Body of pancreas (tissue), 4 donors: ENCODE results near the gene MYCBPAP. TPM values are rescaled to one million over a fixed set of nuclear protein-coding genes. Genes with fewer than 3 reads are reported as not detected.
A peak's percentile ranks its signal among the peaks of the same experiment; 100 is the strongest.

Source experiments
- ATAC-seq: fragments of 150-250 bp; one replicate; pipeline ENCODE4 v1.9.1; 2016
- DNase-seq, 4 donors: peaks; one replicate each; pipeline ENCODE4 v3.0.0-alpha.2; 2019
- H3K27ac ChIP-seq, 4 donors: fragments of 200-600 bp; sonication (generic); 1 replicate in 3 of 4; 2 replicates in 1 of 4; pipeline versions ENCODE4 v1.5.1 to v1.6.1; 2016 to 2019; ENCODE audit warnings: mild to moderate bottlenecking in 1 of 4, mixed read lengths in 1 of 4, moderate library complexity in 1 of 4
- H3K27me3 ChIP-seq, 2 donors: fragments of 200-600 bp; sonication (generic); one replicate each; pipeline ENCODE4 v1.6.0; 2016; ENCODE audit warnings: mild to moderate bottlenecking in 1 of 2
- H3K36me3 ChIP-seq, 2 donors: fragments of 200-600 bp; sonication (generic); replicated peaks in 1 of 2; 2 replicates each; pipeline ENCODE4 v1.5.1; 2016; ENCODE audit warnings: low read depth in 2 of 2; ENCODE audit not compliant: insufficient read depth in 1 of 2
- H3K4me1 ChIP-seq: fragments of 200-600 bp; sonication (generic); one replicate; pipeline ENCODE4 v1.6.0; 2016
- H3K4me3 ChIP-seq, 2 donors: fragments of 200-600 bp; sonication (generic); 1 replicate in 1 of 2; 2 replicates in 1 of 2; pipeline ENCODE4 v1.5.1; 2016 to 2019
- H3K9me3 ChIP-seq, 3 donors: fragments of 200-600 bp; sonication (generic); 1 replicate in 2 of 3; 2 replicates in 1 of 3; pipeline ENCODE4 v1.5.1; 2016
- CTCF ChIP-seq, 7 experiments: fragments of 450-650 bp in 4 of 7; fragments of 200-600 bp in 3 of 7; sonication (generic) in 3 of 7; IDR thresholded peaks; one replicate each; pipeline ENCODE4 v1.5.1; 2016 to 2019; ENCODE audit warnings: antibody characterized with exemption in 7 of 7
- POLR2A ChIP-seq, 3 donors: fragments of 450-650 bp; IDR thresholded peaks; one replicate each; pipeline ENCODE4 v1.6.1; 2016; ENCODE audit warnings: antibody characterized with exemption in 3 of 3, mild to moderate bottlenecking in 2 of 3
- WGBS, 2 donors: methylation state at CpG; one replicate each; pipeline ENCODE4 v1.1.5; 2017; 5-methylcytosine and 5-hydroxymethylcytosine counted together
- intact Hi-C: fragments of 100-400 bp; cut with DNase I; formaldehyde crosslinking; loops from one replicate; pipeline ENCODE4 v1.15.1; 2023
- total RNA-seq, 2 donors: library from RNA; depleted of rRNA; stranded (reverse); fragments of >200 nt; gene quantifications; one replicate each; pipeline ENCODE4 v1.1.0, GENCODE V29; 2016

MYCBPAP gene
- total RNA-seq, 2 donors from 2014 or later, result 0.33 TPM; not detected in 1

- no peak for ATAC-seq
- peak overlapping the region; percentile 79 to 96 (median 90) for H3K27ac ChIP-seq
- H3K27me3 ChIP-seq, result no peaks in the 10 kb centered on the region
- H3K36me3 ChIP-seq, result peaks cover 5 to 8% of the 10 kb centered on the region in 2 donors
- no peaks in the 10 kb centered on the region for H3K9me3 ChIP-seq
- no peak for TF ChIP-seq CTCF (IDR thresholded peaks at IDR 0.05)
- TF ChIP-seq POLR2A (IDR thresholded peaks at IDR 0.05), result no peak
- H3K4me3 ChIP-seq, result no peak overlapping the region
- WGBS, 2 donors, result 46 to 54% methylated on average over 7 of the region's 7 CpGs
- peaks cover 89% of the 10 kb centered on the region for H3K4me1 ChIP-seq
- intact Hi-C loops, result no loop called here
- no peak for DNase-seq
These were observed 27.2 kb downstream of the MYCBPAP start for GRCh38 chr17:50535407-50535806.

- 78 to 84% methylated on average over 31 to 44 of the region's 45 CpGs for WGBS, 2 donors
- no peak overlapping the region for H3K4me3 ChIP-seq
These were observed 28.7 kb downstream of the MYCBPAP start for GRCh38 chr17:50536683-50537646.

DNA sequence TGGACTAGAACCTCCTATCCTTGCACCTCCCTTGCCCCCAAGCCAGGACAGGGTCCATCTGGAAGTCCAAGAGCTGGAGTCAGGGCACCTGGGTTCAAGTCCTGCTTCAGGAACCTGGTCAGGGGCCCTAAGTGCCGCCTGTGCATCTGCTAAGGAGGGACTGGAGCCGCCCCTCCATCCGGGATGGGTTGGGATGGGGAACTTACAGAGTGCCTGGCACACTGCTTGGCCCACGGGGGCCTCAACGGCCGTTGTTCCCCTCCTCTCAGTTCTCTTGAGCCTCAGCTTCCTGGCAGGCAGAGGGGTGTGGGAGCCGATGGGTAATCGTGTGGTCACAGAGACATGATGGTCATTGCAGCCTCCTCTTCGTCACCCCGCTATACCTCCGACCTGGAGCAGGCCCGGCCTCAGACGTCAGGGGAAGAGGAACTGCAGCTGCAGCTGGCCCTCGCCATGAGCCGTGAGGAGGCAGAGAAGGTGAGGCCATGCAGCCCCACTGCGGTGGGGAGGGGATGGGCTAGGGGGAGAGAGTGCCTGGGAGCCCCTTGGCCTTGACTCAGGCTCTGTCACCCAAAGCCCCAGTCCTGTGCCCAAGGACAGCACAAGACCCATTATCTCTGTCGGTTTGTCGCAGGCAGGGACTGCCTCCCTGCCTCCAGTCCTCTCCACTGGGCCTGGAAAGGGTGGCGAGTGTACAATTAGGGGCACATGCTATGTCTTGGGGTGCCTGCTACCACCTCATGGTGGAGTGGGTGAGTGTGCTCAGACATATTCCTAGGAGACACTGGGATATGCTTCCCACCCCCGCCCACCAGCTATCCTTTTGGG lies 29.7 kb downstream of the MYCBPAP start:
- Histone ChIP-seq H3K27me3 (no peaks in the 10 kb centered on the region), H3K9me3 (no peaks in the 10 kb centered on the region), H3K4me3 (no peak overlapping the region), H3K36me3 (peaks cover 5 to 8% of the 10 kb centered on the region in 2 donors), H3K4me1 (peaks cover 89% of the 10 kb centered on the region), H3K27ac (no peak overlapping the region)
- ATAC-seq (no peak), DNase-seq (no peak)
- intact Hi-C loops, result no loop called here
- WGBS, 2 donors, result 71 to 81% methylated on average over 7 to 20 of the region's 20 CpGs
- TF ChIP-seq POLR2A (IDR thresholded peaks at IDR 0.05) (no peak), CTCF (IDR thresholded peaks at IDR 0.05) (no peak)

More at GRCh38 chr17:50536683-50537646, 28.7 kb downstream of the MYCBPAP start:
- intact Hi-C loops, result no loop called here
- peaks cover 89% of the 10 kb centered on the region for H3K4me1 ChIP-seq
- ATAC-seq (no peak), DNase-seq (no peak)
- H3K27me3 ChIP-seq, result no peaks in the 10 kb centered on the region
- no peak for TF ChIP-seq POLR2A (IDR thresholded peaks at IDR 0.05)
- H3K27ac ChIP-seq, result no peak overlapping the region
- H3K36me3 ChIP-seq, result peaks cover 5 to 8% of the 10 kb centered on the region in 2 donors
- H3K9me3 ChIP-seq, result no peaks in the 10 kb centered on the region

DNA sequence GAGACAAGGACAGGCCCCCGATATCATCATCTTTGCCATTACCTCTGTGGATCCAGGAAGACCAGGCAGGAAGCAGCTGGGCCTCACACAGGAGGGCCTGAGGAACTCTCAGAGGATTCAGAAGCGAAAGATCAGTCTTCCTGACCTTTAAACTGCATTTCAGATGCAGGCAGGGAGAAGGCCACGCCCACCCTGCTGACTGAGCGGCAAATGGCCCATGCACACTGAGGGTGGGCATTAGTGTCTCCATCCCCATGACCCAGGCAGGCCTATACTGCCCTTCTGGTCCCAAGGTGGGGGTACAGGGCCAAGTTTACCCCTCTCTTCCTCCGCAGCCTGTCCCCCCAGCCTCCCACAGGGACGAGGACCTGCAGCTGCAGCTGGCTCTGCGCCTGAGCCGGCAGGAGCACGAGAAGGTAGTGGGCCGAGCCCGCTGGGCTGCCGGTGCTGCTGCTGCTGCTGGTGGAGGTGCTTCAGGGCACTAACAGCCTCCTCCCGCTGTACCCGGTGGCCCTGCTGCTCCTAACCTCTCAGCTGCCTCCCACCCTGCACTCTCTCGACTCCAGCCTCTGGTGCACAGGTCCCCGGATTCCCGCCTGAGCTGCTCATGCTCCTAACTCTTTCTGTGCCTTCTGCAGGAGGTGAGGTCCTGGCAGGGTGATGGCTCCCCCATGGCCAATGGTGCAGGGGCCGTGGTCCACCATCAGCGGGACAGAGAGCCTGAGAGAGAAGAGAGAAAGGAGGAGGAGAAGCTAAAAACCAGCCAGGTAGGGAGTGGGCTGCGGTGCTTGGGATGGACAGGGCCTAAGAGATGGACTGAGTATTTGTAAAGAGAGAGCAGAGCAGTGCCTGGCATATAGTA lies 30.5 kb downstream of the MYCBPAP start:
- 85 to 92% methylated on average over 10 to 20 of the region's 20 CpGs for whole genome bisulfite sequencing, 2 donors
- intact Hi-C loops, result no loop called here
- DNase-seq (no peak), ATAC-seq (no peak)
- no peaks in the 10 kb centered on the region for H3K27me3 ChIP-seq
- H3K4me1 ChIP-seq, result peaks cover 91% of the 10 kb centered on the region
- TF ChIP-seq CTCF (IDR thresholded peaks at IDR 0.05) (no peak), POLR2A (IDR thresholded peaks at IDR 0.05) (no peak)
- no peaks in the 10 kb centered on the region for H3K9me3 ChIP-seq
- no peak overlapping the region for H3K27ac ChIP-seq
- H3K36me3 ChIP-seq, result peaks cover 5 to 8% of the 10 kb centered on the region in 2 donors
- no peak overlapping the region for H3K4me3 ChIP-seq
